Choroid plexus epithelial cell (primary cell): ENCODE data around the gene CDH22.

ENCODE experiments used
- DNase-seq: peaks from one replicate; pipeline ENCODE4 v3.0.0-alpha.2; 2010; ENCODE audit warnings: low read depth
- H3K4me3 ChIP-seq: 2 replicates; pipeline ENCODE4 v1.5.1; 2011; ENCODE audit warnings: low read depth, mild to moderate bottlenecking, control low read depth, low read length, moderate library complexity
- TF ChIP-seq, protein P1 (sequence below): conservative IDR thresholded peaks from 2 replicates; pipeline ENCODE4 v1.5.1; 2011; ENCODE audit warnings: low read depth, mild to moderate bottlenecking, control low read depth, inconsistent platforms, low read length, moderate library complexity

The CDH22 gene

DNA sequence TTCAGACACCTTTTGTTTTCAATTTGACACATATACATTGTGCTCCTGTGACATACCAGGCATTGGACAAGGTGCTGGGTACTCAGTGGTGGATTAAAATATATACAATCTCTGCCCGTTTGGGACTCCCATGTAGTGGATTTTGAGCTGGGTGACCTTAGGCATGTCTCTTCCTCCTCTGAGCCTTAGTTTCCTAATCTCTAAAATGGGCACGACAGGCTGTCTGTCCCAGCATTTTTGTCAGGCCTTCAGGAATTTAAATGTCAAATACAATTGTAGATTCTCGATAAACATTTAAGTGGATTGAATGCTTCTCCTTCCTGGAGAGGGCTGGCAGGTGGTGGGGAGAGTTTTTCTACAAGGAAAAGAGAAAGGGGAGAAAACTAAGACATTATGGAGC, 22.6 kb downstream of the CDH22 start:
- H3K4me3 ChIP-seq = no peak overlapping the region
- no peak for DNase-seq
- TF ChIP-seq, protein P1, sequence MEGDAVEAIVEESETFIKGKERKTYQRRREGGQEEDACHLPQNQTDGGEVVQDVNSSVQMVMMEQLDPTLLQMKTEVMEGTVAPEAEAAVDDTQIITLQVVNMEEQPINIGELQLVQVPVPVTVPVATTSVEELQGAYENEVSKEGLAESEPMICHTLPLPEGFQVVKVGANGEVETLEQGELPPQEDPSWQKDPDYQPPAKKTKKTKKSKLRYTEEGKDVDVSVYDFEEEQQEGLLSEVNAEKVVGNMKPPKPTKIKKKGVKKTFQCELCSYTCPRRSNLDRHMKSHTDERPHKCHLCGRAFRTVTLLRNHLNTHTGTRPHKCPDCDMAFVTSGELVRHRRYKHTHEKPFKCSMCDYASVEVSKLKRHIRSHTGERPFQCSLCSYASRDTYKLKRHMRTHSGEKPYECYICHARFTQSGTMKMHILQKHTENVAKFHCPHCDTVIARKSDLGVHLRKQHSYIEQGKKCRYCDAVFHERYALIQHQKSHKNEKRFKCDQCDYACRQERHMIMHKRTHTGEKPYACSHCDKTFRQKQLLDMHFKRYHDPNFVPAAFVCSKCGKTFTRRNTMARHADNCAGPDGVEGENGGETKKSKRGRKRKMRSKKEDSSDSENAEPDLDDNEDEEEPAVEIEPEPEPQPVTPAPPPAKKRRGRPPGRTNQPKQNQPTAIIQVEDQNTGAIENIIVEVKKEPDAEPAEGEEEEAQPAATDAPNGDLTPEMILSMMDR = no peak

DNA sequence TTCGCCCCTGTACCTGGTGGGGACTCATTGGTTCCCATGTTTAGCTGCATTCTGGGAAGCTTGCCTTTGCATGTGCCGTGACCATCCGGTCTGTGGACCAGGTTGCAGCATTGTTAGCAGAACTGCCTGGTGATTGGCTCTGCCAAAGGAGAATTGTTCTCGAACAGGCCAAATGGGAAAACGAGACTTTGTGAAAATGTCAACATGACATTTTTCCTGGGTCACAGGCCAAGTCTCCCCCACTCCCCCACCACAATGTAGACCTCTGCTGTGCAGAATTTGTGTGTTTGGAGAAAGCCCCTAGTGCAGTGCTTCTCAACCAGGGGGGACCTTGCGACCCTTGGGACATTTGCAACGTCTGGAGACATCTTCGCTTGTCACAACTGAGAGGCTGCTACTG, 23.2 kb downstream of the CDH22 start:
- no peak overlapping the region for H3K4me3 ChIP-seq
- no peak for DNase-seq
- TF ChIP-seq, protein P1 = no peak

DNA sequence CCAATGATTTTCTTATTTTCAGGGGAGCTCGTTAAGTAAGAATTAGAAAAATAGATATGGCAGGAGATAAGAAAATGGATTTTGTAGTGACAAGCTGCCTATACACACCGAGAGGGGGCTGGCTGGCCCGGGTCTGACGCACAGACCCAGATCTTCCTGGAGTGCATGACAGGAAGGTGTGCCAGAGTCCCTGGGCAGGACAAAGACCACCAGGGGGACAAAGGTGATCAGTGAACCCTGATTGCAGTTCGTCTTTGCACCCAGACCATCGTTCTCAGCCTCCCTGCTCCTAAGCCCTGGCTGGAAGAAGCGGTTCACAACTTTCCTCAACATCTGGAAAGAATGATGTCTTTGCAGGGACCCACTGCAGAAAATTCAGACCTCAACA, 24.3 kb downstream of the CDH22 start:
- TF ChIP-seq, protein P1 = no peak
- DNase-seq = no peak

DNA sequence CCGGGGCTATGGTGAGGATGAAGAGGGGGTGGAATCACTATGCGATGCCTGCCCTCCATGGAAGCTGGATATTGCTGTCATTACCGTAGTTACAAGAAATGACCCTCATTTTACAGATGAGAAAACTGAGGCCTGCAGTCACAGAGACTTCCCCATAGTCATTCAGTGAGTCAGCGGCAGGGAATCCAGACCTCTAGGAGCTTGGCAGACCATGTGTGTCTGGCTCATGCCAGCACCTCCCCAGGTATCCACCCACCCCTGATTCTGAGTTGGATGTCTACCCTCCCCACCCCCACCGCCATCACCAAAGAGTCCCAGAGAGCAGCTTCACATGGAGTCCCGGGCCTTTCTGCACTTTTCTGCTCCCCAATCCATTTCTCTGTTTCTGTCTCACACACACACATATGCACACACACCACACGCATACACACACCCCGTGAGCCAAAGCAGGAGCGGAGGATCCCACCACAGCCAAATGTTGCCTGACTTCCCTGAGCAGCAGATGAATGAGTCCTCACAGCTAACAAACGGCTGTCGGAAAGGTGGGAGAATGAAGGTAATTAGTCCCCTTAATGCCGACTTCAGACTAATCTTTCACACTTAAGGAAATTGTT, 24.8 kb downstream of the CDH22 start:
- TF ChIP-seq, protein P1 = no peak
- no peak for DNase-seq

More for the DNA sequence above, 24.3 kb downstream of the CDH22 start:
- H3K4me3 ChIP-seq = no peak overlapping the region

DNA sequence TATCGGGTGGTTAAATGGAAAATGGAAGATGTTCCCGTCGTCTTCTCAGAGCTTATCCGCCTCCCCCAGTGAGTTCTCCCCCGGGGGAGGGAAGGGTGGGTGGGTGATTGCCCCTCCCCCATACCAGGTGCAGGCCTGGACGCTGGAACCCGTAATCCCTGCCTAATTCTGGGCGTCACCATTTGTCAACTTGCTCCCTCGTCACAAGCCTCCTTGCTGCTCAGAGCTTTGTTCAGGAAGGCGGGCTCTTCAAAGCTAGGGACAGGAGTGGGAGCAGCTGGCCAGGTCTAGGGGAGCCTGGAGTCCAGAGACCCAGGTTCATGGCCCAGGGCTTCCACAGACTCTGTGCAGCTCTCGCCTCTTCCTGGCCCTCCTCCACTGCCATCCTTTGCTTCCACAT, 25.6 kb downstream of the CDH22 start:
- DNase-seq = no peak
- H3K4me3 ChIP-seq = no peak overlapping the region
- TF ChIP-seq, protein P1 = no peak

More for the DNA sequence above, 24.8 kb downstream of the CDH22 start:
- no peak overlapping the region for H3K4me3 ChIP-seq

DNA sequence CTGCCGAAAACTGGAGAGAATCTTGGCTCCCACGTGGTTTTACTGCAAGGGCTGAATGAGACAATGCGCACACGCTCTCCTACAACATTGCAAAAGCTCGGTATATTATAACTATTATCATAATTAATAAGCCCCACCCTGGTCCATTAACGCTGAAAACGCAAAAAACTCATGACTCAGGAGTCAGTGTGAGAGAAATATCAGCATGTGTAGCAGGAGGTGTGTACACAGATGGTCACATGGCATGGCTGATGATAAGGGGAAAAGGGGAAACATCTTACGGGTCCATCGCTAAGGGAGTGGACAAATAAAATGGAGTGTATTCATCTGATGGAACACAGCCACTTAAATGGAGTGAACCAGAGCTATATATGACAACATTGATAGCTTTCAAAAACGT, 29.2 kb downstream of the CDH22 start:
- DNase-seq = no peak
- TF ChIP-seq, protein P1 = no peak

DNA sequence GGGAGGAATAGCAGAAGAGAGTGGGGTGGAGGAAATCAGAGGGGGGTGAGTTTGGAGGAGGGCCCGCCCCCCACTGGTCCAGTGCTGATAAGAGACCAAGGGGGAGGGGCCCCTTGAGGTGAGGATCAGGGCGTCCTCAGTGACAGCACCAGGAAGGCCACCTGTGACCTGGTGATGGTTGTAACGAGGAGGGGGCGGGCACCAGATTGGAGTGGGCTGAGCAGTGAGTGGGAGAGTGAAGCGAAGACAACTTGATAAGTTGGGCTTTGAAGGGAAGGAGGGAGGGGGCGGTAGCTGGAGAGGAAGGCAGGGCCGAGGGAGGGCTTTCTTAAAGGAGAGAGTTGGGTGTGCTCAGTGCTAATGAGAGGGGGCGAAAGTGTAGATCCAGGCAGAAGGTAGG, 30.7 kb downstream of the CDH22 start:
- H3K4me3 ChIP-seq = no peak overlapping the region
- DNase-seq = no peak
- TF ChIP-seq, protein P1 = no peak

More for the DNA sequence above, 29.2 kb downstream of the CDH22 start:
- H3K4me3 ChIP-seq = no peak overlapping the region
